GM18511 (cell line): ENCODE measurements around the gene LDAH.
A peak's percentile ranks its signal among the peaks of the same experiment; 100 is the strongest.
"Not testable (repeated sequence)": the region's sequence is repeated elsewhere in the genome, so short reads cannot be mapped to it uniquely, and the experiment has no call there.

ENCODE experiments used
- ATAC-seq: cut with Tn5 transposase; IDR thresholded peaks from one replicate; pipeline ENCODE4 v1.9.1; 2021; ENCODE audit warnings: mild to moderate bottlenecking, moderate library complexity; ENCODE audit not compliant: unreplicated experiment

Gene LDAH

DNA sequence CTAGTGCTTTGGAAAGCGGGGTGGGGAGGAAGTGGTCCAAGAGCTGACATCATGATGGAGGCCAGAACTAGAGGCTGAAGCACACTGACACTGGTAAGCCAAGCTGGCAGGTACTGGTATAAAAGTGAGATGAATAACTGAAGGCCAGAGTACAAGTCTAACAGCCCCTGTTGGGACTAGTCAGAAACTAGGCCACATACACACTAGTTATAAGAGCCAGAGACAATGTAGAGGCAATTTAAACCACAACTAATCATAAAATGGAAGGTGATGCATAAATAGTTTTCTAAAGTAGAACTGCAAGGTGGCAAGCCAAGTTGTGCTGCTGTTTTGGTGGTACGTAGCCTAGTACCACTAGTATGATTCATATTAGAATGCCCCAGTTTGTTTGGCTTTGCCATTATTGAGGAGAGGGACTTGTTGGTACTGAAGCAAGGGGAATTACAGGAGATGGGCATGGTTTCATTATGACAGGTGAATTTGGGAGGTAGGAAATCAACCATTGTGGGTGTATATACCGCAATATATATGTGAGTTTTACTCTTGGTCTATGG, 98.3 kb downstream of the LDAH start:
- no peak for ATAC-seq

DNA sequence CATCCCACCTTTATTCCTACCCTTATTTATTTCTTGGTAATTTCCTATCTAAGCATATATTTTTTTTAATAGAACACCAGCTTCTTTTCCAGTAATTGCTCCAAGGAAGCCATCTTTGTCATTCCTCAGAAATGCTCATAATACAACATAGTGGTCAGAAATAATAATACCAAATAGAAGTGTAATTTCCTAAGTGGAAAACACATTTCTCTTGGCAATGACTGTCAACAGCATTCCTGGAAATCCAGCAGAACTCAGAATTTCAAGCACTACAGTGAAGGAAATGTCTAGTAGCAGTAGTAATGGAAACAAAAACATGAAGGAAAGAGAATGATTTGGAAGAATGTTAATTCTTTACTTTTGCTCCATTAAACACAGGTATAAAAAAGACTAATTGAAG, 99.4 kb downstream of the LDAH start:
- no peak for ATAC-seq

DNA sequence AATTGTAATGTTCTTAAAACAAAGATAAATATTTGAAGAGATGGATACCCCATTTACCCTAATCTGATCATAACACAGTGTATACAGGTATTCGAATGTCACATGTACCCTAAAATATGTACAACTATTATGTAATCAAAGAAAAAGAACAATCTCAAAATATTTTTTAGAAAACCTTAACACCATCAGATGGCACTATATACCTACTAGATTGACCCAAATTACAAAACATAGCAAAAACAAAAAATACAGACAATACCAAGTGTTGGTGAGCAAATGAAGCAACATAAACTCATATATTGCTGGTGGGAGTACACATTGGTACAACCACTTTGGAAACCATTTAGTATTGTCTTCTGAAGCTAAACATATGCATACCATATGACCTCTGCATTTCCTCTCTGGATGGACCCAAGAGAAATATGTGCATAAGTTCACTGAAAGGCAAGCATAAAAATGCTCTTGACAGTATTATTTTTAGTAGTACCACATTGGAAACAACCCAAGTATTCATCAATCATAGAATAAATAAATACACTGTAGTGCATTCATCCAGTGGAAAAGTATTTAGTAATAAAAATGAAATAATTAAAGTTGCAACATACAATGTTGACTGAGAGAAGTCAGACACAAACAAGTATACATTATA, 100.2 kb downstream of the LDAH start:
- no peak for ATAC-seq

DNA sequence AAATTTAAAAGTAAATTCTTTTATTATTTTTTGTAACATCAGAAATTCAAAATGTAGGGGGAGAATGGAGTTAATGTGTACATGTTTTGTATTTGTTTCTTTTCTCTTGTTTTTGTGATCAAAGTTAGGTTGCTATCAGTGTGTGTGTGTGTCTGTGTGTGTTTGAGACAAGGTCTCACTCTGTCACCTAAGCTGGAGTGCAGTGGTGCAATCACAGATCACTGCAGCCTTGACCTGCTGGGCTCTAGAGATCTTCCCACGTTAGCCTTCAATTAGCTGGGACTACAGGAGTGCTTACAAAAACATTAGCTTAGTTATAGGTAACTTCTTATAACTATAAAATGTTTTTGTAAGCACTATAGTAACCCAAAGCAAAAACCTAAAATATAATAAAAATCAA, 105.3 kb downstream of the LDAH start:
- ATAC-seq: no peak

DNA sequence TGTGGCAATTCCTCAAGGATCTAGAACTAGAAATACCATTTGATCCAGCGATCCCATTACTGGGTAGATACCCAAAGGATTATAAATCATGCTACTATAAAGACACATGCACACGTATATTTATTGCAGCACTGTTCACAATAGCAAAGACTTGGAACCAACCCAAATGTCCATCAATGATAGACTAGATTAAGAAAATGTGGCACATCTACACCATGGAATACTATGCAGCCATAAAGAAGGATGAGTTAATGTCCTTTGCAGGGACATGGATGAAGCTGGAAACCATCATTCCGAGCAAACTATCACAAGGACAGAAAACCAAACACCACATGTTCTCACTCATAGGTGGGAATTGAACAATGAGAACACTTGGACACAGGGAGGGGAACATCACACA, 106.7 kb downstream of the LDAH start:
- not testable (repeated sequence) for ATAC-seq

DNA sequence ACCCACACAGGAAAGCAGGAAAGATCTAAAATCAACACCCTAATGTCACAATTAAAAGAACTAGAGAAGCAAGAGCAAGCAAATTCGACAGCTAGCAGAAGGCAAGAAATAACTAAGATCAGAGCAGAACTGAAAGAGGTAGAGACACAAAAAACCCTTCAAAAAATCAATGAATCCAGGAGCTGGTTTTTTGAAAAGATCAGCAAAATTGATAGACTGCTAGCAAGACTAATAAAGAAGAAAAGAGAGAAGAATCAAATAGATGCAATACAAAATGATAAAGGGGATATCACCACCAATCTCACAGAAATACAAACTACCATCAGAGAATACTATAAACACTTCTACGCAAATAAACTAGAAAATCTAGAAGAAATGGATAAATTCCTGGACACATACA, 108.5 kb downstream of the LDAH start:
- not testable (repeated sequence) for ATAC-seq

DNA sequence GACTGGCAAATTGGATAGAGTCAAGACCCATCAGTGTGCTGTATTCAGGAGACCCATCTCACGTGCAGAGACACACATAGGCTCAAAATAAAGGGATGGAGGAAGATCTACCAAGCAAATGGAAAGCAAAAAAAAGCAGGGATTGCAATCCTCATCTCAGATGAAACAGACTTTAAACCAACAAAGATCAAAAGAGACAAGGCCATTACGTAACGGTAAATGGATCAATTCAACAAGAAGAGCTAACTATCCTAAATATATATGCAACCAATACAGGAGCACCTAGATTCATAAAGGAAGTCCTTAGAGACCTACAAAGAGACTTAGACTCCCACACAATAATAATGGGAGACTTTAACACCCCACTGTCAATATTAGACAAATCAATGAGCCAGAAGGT, 109.3 kb downstream of the LDAH start:
- not testable (repeated sequence) for ATAC-seq

DNA sequence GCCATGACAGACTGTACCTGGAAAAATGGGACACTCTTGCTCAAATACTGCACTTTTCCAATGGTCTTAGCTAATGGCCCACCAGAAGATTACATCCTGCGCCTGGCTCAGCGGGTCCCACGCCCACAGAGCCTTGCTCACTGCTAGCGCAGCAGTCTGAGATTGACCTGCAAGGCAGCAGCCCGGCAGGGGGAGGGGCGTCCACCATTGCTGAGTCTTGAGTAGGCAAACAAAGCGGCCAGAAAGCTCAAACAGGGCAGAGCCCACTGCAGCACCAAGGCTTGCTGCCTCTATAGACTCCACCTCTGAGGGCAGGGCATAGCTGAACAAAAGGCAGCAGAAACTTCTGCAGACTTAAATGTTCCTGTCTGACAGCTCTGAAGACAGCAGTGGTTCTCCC, 111.3 kb downstream of the LDAH start:
- not testable (repeated sequence) for ATAC-seq

DNA sequence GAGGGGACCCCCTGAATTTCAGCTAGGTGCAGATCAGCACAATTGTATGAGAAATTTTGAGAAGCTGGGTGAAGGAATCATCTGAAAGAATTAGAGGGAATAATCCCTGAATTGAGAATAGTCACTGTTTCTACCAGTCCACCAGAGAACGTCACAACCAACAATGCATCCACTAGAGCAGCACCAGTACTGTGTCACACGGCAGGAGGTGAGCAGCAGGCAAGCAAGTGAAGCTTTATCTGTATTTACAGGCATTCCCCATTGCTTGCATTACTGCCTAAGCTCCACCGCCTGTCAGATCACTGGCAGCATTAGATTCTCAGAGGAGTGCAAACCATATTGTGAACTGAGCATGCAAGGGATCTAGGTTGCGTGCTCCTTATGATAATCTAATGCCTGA, 115.3 kb downstream of the LDAH start:
- ATAC-seq: no peak

DNA sequence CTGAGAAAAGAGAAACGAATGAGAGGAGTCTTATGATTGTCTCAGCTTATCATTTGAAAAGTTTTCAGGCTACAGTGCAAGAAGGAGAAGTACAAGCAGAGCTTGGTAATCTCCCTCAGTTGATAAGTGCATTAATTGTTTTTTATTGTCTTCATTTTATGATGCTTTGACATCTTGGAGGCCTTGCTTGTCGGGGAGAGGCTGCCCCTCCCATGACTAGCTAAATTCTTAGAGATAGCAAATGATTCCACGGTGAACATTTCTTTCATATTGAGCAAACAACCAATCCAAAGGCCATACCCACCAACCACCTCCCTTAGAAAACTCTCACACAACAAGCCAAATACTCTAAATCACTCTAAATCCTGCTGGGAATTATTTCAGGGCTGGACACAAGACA, 116.1 kb downstream of the LDAH start:
- ATAC-seq: no peak

DNA sequence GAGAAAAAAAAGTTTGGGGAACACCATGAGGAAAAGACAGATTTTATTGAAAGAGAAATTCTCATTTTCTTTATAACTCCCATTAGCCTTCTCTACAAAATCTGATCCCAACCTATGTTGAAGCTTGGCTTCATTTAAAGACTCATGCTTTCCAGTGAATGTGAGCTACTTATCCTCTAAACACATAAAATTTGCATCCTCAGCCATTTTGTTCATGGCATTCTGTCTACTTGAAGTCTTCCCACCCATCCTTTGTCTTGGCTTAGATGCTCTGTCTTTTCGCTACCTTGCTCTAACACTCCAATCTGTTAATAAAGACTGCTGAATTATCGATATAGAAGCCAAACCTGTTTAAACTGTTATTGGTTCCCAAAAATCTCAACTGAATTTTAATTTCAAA, 116.7 kb downstream of the LDAH start:
- no peak for ATAC-seq

DNA sequence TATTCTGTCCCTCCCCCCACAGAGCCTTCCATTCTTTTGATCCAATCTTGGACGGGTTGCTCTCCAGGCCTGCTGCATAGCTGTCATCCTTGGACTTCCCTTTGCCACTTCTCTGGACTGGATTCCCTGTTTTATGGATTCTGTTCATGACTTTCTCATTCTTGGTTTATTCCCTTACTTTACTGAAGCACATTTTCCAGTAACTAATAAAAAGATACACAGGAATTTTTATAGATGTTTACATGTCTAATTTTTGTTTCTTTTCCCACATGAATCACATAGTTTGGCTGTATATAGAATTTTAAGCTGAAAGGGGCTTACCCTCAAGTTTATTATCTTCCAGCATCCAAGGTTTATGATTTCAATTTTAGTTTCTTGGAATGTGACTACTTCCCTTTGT, 118.0 kb downstream of the LDAH start:
- no peak for ATAC-seq

DNA sequence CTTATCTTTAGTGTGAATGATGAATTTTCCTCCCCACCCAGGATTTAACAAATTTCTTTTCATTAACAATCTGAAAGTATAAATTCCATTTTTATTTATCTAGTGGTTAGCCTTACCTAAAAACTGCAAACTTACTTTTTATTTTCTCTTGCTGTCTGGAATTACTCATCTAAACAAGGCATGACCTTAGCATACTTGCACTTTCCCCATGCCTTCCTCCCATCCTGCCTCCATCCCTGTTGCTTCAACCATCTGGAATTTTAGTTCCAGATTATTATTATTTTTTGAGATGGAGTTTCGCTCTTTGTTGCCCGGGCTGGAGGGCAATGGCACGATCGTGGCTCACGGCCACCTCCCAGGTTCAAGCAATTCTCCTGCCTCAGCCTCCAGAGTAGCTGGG, 120.3 kb downstream of the LDAH start:
- no peak for ATAC-seq

DNA sequence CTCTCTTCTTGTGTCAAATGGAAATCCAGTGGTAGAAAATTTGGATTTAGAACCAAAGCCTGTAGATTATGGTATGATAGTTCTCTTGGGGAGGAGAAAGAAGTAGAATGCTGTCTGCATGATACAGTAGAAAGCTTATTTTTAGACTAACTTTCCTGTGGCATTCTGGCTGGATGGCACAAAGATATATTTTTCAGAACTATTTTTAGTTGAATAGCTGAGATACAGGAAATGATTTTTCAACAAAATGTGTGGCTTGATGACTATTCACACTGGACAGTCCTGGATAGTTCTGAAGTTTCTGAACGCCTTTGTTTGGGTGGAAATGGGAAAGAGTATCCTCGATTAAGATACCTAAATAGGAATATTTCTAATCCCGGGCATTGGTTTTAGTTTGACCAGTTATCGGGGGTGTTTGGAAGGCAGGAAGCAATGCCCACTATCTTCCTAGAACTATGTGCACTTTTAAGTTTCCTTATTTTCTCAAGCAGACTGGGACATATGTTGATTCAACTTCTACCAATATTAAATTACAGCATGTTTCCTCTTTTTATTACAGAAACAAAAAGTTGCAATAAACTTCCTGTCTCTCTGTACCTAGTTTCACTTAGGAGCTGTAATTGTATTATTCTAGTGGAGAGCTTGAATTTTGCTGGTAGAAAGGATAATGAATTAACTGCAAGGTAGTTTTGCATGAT, 123.8 kb downstream of the LDAH start:
- peak; percentile 52 for ATAC-seq

DNA sequence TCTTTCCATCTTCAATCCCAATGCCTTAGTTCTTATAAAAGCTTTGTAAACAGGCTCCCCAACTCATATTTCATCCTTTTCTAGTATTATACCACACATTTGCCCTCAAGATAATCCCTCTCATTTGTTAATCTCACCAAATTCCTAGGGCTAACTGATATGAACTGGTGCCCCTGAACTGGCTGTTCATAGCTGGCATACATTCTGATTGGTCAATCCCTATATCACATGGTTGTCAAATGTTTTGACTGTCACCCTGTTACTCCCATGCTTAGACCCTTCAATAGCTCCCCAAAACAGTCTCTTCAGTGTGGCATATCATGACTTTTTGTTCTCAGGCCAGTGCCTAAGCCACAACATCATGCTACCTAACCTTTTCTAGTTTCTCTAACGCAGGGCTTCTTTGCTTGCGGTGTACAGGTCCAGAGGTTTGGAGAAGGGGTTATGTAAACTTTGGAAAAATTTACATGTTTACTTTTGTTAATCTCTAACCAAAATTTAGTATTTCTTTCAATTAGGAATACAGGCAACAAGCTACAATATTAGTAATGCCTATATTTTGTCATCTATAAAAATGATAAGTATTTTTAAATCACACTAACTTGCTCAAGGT, 125.5 kb downstream of the LDAH start:
- no peak for ATAC-seq

DNA sequence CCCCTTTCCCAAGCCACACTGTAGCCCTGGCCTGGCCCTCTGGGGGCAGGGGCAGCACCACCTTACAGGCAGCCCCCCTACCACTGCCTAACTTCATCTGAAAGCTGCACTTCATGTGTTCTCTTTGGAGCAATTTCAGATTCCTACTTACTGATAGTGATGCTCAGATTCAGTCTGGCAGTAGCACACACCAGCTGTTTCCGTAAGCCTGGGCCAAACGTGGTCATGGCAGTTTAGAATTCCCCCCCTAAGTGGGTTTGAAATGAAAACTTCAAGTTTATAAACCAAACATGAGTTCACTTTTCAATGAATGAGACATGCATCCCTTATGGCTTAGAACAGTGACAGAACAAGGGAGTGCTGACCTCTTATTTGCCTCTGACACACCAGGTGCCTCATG, 126.5 kb downstream of the LDAH start:
- ATAC-seq: no peak

DNA sequence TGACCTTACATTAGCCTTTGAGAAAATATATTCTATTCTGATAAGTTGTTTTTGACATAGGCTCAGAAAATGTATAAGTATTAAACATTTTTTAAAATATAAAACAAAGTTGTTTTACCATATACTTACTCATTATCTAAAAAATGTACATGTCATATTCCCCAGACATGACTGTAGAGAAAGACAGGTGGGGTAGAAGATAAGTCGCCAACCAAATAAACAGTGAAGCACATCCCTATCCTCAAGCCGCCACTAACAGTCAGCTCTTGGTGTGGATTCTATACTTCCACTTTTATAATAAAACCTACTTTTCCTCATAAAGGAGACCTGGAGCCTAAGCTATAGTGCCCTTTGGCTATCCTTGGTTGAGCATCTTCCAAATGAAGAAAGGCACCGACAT, 129.6 kb downstream of the LDAH start:
- no peak for ATAC-seq

DNA sequence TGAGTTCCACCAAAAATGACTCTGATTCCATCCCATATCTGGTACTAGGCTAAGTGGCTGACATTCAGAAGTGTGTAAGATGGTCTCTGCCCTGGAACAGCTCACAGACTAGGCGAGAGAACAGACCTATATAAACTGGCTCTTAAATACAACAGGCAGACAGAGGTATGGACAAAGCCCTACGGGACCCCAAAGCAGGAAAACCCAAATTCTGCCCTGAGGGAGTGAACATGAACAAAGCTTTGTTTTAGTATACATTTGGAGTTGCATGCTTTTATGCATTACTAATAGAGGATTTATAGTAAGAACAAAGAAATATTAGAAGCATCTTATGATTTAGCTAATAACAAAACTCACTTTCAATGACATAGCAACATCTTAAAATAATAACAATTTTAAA, 130.8 kb downstream of the LDAH start:
- no peak for ATAC-seq

DNA sequence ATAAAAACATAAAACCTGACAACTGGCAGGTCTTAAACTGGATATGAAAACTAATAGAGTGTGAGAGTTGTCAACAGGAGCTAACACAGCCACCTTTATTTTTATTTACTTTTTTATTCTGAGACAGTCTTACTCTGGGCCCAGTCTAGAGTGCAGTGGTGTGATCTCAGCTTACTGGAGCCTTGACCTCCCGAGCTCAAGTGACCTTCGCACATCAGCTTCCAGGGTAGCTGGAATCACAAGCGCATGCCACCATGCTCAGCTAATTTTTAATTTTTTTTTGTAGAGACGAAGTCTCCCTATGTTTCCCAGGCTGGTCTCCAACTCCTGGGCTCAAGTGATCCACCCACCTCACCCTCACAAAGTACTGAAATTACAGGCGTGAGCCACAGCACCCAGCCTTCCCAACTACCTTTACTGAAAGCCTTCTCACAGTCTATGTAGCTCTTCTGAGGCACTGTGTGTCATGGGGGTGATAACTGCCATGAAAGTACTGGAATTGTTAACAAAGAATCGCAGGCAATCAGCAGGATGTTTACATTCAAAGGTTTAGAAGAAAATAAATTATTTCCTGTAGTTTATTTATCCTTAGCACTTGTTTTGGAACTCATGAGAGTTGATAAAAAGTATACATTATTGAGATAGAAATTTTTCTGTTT, 131.7 kb downstream of the LDAH start:
- ATAC-seq: no peak

DNA sequence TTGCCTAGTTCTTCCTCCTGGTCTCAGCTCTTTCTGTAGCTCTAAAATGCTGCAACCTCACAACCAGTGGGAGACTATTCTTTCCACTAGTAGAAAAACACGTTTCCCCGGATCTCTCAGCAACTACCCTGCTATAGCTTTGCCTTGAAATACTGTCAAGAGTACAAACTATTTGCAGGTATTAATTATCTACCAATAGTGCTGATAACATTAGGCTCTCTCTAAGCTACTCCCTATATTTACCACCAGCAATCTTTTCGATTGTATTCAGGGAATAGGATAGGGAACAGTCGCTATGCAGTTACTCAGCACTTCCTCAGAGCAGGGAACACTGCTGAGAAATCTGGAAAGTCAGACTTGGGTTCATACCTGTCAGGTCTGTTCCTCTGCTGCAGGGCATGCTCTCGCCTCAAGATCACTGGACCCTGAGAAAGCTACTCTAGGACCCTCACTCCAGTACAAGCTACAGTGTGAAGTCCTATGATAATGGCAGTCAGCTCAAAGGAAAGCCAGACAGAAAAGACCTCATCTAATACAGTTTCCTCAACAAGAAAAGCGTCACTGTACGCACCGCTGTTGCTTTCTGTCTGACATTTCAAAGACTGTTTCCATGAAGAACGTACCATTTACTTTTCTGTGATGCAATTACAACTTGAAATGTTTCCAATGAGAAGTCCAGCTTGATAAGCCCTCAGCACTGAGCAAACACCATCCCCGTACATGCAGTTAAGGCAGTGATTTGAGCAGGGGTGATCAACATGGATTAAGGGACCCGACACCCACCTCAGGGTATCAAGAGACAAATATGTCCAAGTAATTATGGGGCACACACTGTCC, 133.3 kb downstream of the LDAH start:
- no peak for ATAC-seq
